ENCODE results near the gene WRAP73.
A peak's percentile ranks its signal among the peaks of the same experiment; 100 is the strongest.
"Not testable (repeated sequence)": the region's sequence is repeated elsewhere in the genome, so short reads cannot be mapped to it uniquely, and the experiment has no call there.

The WRAP73 gene

DNA sequence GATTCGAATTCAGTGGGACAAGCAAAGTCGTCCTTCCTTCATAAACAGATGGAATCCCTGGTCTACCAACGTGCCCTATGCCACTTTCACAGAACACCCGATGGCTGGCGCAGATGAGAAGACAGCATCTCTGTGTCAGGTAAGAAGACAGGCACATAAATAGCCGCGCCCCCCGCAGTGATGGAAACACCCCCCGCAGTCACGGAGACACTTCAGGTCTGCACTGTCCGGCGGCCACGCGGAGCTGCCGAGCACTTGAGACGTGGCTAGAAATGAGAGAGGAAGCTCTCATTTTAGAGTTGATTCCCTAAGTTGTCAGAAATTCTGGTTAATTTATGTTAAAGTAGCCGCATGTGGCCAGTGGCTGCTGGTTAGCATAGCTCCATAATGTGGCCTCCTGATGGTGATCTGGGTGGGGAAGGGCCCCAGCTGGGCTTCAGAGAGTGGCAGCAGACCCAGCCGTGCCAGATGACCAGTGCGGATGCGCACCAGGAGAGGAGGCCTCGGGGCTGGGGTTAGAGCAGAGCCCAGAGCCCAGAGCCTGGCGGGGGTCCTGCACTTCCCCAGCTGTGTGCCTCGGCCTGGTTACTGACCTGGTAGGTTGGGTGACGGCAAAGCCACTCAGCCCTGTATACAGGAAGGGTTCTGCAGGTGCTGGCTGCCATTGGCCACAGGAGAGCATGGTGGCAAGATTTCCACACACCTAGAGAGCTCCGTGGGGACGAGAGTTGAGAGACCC, 22.2 kb downstream of the WRAP73 start:
- DNase-seq, result no peak

- no peak for DNase-seq
Observed at GRCh38 chr1:3626025-3626424, 23.9 kb downstream of the WRAP73 start.

DNA sequence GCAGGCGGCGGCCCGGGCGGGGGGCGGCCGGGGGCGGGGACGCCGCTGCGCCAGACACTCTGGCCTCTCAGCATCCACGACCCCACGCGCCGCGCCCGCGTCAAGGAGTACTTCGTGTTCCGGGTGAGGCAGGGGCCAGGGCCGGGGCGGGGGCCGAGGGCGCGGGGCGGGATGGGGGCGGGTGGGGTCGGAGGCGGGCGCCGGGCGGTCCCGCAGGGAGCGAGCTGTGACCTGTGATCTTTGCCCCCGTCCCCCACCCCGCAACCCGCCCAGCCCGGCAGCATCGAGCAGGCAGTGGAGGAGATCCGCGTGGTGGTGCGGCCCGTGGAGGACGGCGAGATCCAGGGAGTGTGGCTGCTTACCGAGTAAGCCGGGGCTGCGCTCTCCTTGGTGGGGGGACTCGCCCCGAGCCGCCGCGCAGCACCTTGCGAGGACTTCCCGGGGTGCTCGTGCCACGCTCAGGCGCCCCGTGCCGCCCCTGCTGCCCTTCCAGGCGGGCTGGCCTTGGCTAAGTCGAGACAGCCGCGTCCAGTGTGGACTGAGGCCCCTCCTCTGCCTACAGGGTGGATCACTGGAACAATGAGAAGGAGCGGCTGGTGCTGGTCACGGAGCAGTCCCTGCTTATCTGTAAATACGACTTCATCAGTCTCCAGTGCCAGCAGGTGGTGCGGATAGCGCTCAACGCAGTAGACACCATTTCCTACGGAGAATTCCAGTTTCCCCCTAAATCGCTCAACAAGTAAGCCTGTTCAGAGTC, 24.6 kb downstream of the WRAP73 start:
- DNase-seq, result peak; percentile 78

DNA sequence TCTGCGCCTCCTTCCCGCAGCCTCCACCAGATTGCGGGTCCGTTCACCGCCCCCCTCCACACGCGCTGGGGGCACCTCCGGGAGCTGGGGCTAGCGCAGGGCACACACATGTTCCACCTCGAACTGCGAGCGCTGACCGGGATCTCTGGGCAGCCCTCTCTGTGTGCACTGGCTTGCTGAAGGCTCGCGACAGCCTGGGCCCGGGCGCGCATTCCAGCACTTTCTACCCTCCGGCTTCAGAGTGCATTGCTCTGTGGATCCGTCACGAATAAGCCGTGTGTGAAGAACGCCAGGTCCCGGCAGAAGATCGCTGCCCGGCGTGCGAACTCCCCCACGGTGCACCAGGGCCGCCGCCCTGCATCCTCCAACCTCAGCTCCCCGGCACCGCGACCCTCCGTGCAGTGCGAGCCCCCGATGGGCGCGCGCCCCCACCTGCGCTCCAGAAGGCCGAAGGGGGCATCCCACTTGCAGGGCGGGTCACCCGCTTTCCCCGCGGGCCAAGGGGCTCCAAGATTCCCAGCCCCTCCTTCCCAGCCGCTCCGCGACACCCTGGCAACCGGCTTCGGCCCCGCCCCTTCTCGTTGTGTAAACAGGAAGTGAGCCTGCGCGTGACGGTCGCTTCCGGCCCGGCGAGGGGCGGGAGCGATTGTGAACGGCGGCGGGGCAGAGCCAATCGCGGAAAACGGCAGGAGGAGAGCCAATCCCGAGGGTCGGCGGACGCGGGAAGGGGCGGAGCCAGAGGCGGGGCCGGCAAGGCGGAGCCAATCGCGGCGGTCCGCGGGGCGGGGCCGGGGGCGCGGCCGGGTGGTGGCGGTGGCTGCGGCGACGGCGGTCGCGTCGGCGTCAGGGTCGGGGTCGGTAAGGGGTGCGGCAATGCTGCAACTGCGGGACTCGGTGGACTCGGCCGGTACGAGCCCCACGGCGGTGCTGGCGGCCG, 25.4 kb downstream of the WRAP73 start, which contains the start of gene TPRG1L:
TPRG1L (plus strand) TSS at position 816 of the 937 bp plus-strand sequence; CDS start at position 874, 58 bp downstream.
- DNase-seq, result peak; percentile 99

DNA sequence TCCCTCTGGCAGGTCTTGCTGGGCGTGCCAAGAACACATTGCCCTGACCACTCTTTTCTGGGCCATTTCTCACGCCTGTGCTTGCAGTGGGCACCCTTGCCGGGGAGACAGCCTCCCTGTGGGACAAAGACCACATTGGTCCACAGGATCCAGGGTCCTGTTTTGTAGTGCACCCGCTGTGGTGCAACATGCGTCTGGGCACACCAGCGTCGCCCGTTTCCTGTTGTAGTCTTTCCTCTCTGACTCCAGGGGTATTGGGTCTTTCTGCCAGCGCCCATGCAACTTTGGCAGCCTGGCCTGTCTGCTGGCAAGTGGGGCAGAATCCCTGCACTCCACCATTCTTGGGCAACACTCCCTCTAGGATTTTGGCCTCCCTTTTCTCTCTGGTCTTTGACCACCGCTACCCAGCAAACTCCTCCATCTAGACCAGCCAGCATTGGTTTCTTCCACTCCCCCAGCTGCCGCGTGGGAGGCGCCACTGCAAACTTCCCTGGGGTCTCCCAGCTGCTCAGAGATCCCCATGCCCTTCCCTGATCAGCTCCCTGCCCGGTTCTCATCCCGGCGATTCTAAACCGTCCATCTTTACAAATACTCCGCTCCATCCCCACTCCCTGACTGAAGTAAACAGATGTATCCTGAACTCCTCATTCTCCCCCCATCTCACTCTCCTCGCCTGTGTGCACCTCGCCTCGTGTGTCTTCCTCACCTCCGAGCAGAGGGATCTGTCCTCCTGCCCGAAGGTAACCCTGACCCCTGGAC, 26.3 kb downstream of the WRAP73 start:
- no peak for DNase-seq

DNA sequence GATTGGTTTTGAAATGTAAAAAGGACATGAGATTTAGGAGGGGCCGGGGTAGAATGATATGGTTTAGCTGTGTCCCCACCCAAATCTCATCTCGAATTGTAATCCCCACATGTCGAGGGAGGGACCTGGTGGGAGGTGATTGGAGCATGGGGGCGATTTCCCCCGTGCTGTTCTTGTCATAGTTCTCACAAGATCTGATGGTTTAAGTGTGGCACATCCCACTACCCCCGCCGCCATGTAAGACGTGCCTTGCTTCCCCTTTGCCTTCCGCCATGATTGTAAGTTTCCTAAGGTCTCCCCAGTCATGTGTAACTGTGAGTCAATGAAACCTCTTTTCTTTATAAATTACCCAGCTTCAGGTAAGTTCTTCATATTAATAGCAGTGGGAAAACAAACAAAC, 27.8 kb downstream of the WRAP73 start:
- DNase-seq, result not testable (repeated sequence)

GRCh38 chr1:3621151-3621671, 28.7 kb downstream of the WRAP73 start:
- DNase-seq, result not testable (repeated sequence)

DNA sequence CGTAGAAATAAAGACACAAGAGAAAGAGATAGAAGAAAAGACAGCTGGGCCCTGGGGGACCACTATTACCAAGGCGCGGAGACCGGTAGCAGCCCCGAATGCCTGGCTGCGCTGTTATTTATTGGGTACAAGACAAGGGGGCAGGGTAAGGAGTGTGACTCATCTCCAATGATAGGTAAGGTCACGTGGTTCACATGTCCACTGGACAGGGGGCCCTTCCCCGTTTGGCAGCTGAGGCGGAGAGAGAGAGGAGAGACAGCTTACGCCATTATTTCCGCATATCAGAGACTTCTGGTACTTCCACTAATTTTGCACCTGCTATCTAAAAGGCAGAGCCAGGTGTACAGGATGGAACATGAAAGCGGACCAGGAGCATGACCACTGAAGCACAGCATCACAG, 29.2 kb downstream of the WRAP73 start:
- no peak for DNase-seq

DNA sequence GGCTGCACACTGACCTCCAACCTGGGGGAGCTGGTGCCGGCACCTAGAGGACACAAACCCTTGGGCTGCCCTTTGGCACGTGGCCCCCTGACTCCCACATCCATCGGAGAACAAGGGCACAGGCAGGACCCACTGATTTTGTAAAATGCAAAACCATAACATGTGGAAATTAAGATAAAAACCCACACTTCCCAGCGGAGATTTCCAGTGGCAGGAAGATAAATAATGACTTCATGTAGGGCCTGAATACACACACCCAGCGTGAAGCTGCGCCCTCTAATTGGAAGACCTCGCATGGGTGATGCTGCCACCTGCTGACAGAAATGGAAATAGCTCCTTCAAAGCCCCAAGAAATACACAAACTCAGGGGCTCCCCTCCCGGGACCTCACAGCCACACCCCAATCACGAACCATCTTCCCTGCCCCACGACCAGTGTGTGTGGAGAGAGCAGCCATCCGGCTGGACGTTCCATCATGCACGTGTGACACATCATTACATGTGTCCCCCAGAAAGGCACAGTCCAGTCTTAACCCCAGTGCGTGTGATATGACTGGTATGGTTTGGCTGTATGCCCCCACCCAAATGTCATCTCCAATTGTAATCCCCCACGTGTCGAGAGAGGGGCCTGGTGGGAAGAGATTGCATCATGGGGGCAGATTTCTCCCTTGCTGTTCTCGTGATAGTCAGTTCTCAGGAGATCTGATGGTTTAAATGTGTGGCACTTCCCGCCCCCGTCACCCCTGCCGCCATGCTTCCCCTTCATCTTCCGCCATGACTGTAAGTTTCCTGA, 30.8 kb downstream of the WRAP73 start:
- DNase-seq, result peak; percentile 71

GRCh38 chr1:3618531-3618880, 31.4 kb downstream of the WRAP73 start:
- DNase-seq, result no peak

- DNase-seq, result no peak
Observed at GRCh38 chr1:3617806-3618345, 32.0 kb downstream of the WRAP73 start.

DNA sequence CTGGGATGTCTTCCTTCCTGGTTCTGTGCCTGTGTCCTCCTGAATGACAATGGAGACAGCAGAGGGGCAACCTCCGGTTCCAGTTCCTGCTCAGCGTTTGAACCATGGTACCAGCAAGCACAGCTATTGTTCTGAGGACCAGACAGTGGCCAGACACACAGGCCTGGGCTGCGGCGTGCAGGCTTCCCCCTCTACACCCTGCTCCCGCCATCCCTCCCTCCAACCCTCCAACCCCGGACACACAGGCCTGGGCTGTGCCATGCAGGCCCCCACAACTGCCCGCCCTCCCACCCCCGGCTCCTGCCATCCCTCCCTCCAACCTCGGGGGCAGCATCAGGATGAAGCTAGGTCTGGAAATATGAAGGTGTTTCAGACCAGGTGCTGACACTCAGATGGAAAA, 33.0 kb downstream of the WRAP73 start:
- DNase-seq, result no peak

DNA sequence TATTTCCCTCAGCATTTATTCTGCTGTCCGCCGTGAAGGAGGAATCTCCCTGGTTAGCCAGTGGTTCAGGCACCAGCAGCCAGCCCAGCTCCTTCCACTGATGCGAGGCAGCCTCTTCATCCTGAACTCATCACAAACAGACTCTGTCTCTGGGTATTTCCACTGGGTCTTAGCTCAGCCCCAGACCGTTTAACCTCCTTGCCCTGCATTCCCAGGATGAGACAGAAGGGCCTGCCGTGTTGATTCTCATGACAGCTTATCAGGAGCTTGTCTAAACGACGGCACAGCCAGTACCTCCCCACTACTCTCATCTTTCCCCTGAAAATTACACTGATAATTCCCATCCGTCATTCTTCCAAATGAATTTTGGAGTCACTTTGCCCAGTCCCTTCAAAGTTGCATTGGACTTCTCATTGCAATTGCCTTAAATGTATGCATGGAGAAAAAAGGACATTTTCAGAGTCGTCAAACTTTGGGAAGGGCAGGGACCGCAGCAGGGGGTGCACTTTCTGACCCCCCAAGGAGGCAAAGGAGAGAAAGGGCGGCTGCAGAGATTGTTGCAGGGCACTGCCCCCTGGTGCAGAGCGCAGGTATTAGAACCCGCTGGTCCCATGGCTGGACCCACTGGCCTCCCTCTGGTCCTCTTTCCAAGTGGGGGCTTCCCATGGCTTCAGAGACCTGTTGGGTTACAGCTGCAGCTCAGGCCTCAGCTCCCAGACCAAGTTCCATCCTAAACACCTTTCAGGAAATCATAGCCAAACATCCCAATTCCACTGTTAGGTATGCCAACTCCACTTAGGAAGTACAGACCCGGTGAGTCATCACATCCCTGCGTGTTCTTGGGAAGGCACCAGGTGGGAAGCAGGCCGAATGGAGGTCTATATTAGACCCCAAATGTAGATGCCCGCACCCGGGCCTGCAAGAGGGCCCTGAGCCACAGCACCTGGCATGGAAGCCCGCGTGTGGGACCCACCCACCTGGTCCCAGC, 34.9 kb downstream of the WRAP73 start:
- peak; percentile 69 for DNase-seq

DNA sequence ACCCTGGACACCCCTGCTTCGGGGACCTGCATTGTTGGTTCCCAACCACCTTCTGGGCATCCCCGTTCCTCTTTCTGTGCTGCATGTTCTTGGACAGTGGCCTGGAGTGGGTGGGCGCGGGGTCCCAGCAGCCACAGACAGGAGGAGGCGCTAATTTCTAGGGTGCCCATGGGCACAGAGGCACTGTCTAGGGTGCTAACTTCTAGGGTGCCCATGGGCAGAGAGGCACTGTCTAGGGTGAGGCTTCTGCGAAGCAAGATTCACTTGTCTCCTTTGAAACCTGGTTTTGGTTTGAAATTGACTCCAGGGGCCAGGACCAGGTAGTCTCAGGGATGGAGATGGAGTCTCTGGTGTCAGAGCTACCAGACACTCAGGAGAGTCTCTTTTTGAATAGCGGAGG, 37.8 kb downstream of the WRAP73 start:
- no peak for DNase-seq

- DNase-seq, result peak; percentile 98
Observed at GRCh38 chr1:3611170-3612019, 38.5 kb downstream of the WRAP73 start, which contains the start of gene MEGF6. Gene MEGF6 (minus strand): TSS chr1:3611508. CDS start chr1:3611268, 240 bp downstream.

- no peak for DNase-seq
Observed at GRCh38 chr1:3610527-3611169, 39.3 kb downstream of the WRAP73 start.

GRCh38 chr1:3609769-3610526, 40.0 kb downstream of the WRAP73 start:
- no peak for DNase-seq

All from islet precursor cell (in vitro differentiated cells).